NT2/D1 (cell line): ENCODE results near the gene IGHMBP2.

Experiments used
- SUZ12 ChIP-seq: IDR thresholded peaks from 2 replicates; pipeline ENCODE4 v1.6.1; 2011; ENCODE audit not compliant: insufficient read length, insufficient read depth; ENCODE audit errors: extremely low read depth
- ZNF274 ChIP-seq: IDR thresholded peaks from 2 replicates; pipeline ENCODE4 v1.6.1; 2011; ENCODE audit warnings: mild to moderate bottlenecking, low read depth, low read length

- TF ChIP-seq ZNF274, result no peak
- no peak for TF ChIP-seq SUZ12
Measured at GRCh38 chr11:68897441-68897840, 6.2 kb upstream of the IGHMBP2 start.
